NT2/D1 (cell line): ENCODE results near the gene BFSP2.

ENCODE experiments used
- DNase-seq: peaks from one replicate; pipeline ENCODE4 v3.0.0-alpha.2; 2011; ENCODE audit warnings: low read depth, low spot score
- H3K27me3 ChIP-seq: 2 replicates; pipeline ENCODE4 v1.6.0; 2011; ENCODE audit warnings: mild to moderate bottlenecking; ENCODE audit not compliant: insufficient read length, insufficient read depth
- H3K36me3 ChIP-seq: 2 replicates; pipeline ENCODE4 v1.6.1; 2011; ENCODE audit warnings: mild to moderate bottlenecking, low read length, mixed read lengths; ENCODE audit not compliant: insufficient read depth, insufficient read length
- H3K4me1 ChIP-seq: 2 replicates; pipeline ENCODE4 v1.5.1; 2011; ENCODE audit not compliant: insufficient read depth, insufficient read length
- H3K4me3 ChIP-seq: 2 replicates; pipeline ENCODE4 v1.5.1; 2011; ENCODE audit warnings: low read depth; ENCODE audit not compliant: insufficient read length
- H3K9ac ChIP-seq: 2 replicates; pipeline ENCODE4 v1.6.0; 2011; ENCODE audit warnings: low read depth; ENCODE audit not compliant: insufficient read length
- H3K9me3 ChIP-seq: 2 replicates; pipeline ENCODE4 v1.5.1; 2011; ENCODE audit warnings: mild to moderate bottlenecking, low read length; ENCODE audit not compliant: insufficient read depth
- SUZ12 ChIP-seq: IDR thresholded peaks from 2 replicates; pipeline ENCODE4 v1.6.1; 2011; ENCODE audit not compliant: insufficient read length, insufficient read depth; ENCODE audit errors: extremely low read depth
- YY1 ChIP-seq: IDR thresholded peaks from 2 replicates; pipeline ENCODE4 v1.6.1; 2011; ENCODE audit not compliant: insufficient read length, insufficient read depth
- ZNF274 ChIP-seq: IDR thresholded peaks from 2 replicates; pipeline ENCODE4 v1.6.1; 2011; ENCODE audit warnings: mild to moderate bottlenecking, low read depth, low read length

Gene BFSP2

DNA sequence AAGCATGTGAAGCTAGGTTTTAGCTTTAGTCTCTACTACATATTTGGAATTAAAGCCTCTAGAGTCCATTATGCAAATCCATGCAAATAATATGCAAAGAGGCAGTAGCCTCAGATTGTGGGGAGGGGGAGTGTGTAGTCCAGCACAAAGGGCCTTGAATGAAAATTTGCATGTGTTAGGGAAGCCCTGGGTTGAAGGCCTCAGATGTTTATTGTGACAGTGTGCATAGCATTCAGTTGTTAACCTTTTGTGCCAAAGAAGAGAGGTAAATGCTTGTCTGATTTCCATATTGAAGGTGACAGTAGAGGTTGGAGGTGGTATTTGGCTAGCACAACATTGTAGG is 24.5 kb upstream of the BFSP2 start:
- no peak for DNase-seq
- TF ChIP-seq ZNF274, result no peak
- TF ChIP-seq SUZ12, result no peak
- no peak for TF ChIP-seq YY1
- Histone ChIP-seq H3K9me3 (no peaks in the 10 kb centered on the region), H3K36me3 (no peaks in the 10 kb centered on the region), H3K9ac (no peak overlapping the region), H3K4me3 (no peak overlapping the region), H3K4me1 (peaks cover 2% of the 10 kb centered on the region), H3K27me3 (no peaks in the 10 kb centered on the region)

DNA sequence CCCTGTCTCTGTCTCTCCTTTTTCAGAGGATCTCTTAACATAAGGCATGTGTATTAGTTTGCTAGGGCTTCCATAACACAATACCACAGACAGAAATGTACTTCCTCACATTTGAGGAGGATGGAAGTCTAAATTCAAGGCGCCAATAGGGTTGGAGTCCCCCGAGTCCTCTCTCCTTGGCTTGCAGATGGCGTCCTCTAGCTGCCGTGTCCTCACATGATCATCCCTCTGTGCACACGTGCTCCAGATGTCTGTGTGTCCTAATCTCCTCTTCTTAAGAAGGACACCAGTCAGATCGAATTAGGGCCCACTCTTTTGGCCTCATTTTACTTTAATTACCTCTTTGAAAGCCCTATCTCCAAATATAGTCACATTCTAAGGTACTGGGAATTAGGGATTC is 23.0 kb upstream of the BFSP2 start:
- TF ChIP-seq YY1, result no peak
- TF ChIP-seq SUZ12, result no peak
- TF ChIP-seq ZNF274, result no peak
- H3K4me1 ChIP-seq, result peaks cover 2% of the 10 kb centered on the region
- no peak for DNase-seq
- H3K9me3 ChIP-seq, result no peaks in the 10 kb centered on the region
- no peak overlapping the region for H3K4me3 ChIP-seq
- H3K27me3 ChIP-seq, result no peaks in the 10 kb centered on the region
- H3K9ac ChIP-seq, result no peak overlapping the region
- no peaks in the 10 kb centered on the region for H3K36me3 ChIP-seq

DNA sequence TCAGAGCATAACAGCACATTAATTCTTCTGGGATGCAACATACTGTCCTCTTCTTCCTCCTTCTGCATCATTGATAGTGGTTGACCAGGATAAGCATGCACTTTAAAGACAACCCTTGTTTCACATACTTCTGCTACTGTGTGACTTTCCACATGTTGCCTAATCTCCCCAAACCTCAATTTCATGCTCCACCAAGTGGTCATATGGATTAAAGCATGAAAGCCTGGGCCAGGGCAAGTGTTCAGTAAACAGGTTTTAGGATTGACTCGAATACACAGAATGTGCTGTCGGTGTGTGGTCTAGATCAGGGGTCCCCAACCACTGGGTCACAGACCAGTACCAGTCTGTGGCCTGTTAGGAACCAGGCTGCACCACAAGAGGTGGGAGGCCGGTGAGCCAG is 22.5 kb upstream of the BFSP2 start:
- Histone ChIP-seq H3K9ac (no peak overlapping the region), H3K4me3 (no peak overlapping the region), H3K4me1 (peaks cover 2% of the 10 kb centered on the region), H3K9me3 (no peaks in the 10 kb centered on the region), H3K27me3 (no peaks in the 10 kb centered on the region), H3K36me3 (no peaks in the 10 kb centered on the region)
- no peak for TF ChIP-seq YY1
- no peak for TF ChIP-seq SUZ12
- TF ChIP-seq ZNF274, result no peak
- DNase-seq, result no peak

DNA sequence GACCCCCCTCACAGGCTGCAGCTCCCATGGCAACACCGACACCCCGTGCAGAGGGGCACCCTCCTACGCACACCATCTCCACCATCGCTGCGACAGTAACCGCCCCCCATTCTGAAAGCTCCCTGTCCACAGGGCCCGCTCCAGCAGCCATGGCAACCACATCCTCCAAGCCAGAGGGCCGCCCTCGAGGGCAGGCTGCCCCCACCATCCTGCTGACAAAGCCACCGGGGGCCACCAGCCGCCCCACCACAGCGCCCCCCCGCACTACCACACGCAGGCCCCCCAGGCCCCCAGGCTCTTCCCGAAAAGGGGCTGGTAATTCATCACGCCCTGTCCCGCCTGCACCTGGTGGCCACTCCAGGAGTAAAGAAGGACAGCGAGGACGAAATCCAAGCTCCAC is 19.9 kb upstream of the BFSP2 start:
- Histone ChIP-seq H3K9ac (no peak overlapping the region), H3K27me3 (no peaks in the 10 kb centered on the region), H3K4me3 (no peak overlapping the region), H3K4me1 (peaks cover 3% of the 10 kb centered on the region), H3K9me3 (no peaks in the 10 kb centered on the region), H3K36me3 (no peaks in the 10 kb centered on the region)
- no peak for TF ChIP-seq YY1
- TF ChIP-seq ZNF274, result no peak
- no peak for TF ChIP-seq SUZ12
- DNase-seq, result no peak

DNA sequence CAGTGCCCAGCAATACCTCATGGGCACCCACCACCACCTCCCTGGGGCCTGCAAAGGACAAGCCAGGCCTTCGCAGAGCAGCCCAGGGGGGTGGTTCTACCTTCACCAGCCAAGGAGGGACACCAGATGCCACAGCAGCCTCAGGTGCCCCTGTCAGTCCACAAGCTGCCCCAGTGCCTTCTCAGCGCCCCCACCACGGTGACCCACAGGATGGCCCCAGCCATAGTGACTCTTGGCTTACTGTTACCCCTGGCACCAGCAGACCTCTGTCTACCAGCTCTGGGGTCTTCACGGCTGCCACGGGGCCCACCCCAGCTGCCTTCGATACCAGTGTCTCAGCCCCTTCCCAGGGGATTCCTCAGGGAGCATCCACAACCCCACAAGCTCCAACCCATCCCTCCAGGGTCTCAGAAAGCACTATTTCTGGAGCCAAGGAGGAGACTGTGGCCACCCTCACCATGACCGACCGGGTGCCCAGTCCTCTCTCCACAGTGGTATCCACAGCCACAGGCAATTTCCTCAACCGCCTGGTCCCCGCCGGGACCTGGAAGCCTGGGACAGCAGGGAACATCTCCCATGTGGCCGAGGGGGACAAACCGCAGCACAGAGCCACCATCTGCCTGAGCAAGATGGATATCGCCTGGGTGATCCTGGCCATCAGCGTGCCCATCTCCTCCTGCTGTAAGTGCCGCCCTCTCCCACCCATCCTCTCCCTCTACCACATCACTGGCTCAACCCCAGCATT is 19.2 kb upstream of the BFSP2 start:
- H3K36me3 ChIP-seq, result no peaks in the 10 kb centered on the region
- peaks cover 3% of the 10 kb centered on the region for H3K4me1 ChIP-seq
- H3K9ac ChIP-seq, result no peak overlapping the region
- H3K4me3 ChIP-seq, result no peak overlapping the region
- no peaks in the 10 kb centered on the region for H3K27me3 ChIP-seq
- TF ChIP-seq ZNF274, result no peak
- TF ChIP-seq SUZ12, result no peak
- no peak for TF ChIP-seq YY1
- H3K9me3 ChIP-seq, result no peaks in the 10 kb centered on the region
- no peak for DNase-seq

DNA sequence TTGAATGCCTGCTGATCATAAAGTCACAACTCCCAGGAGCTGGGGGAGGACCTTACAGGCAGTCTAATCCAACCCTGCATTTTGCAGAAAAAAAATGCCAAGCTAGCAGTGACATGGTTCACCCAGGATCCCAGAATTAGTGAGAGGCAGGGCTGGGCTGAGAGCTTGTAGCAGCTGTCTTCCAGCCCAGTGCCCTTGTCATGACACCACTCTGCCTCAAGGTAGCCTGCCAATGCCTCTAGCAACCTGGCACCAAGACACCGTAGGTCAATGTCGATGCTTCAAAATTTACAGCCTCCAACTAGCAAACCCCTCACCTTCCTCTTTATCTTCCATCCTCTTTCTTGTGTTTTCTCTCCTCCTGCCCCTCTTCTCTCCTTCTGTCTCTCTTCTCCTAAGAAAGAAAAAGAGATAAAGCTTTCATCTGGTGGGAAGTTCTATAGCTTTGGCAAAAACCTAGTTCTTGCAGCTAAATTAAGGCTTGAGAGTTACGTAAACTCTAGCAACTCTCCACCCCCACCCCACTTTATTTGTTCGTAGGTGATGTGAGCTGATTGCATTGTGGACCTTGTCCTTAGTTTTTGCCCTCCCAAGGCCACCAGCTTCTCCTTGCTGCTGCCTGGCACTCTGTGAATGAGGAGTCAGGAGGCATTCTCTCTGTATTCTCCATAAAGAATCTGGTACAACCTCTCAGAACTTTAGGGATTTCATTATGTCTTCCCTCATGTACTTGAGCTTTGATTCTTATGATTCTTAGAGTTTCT is 18.3 kb upstream of the BFSP2 start:
- TF ChIP-seq ZNF274 (no peak), SUZ12 (no peak), YY1 (no peak)
- DNase-seq, result no peak
- H3K4me1 ChIP-seq, result peaks cover 3% of the 10 kb centered on the region
- H3K36me3 ChIP-seq, result no peaks in the 10 kb centered on the region
- H3K9ac ChIP-seq, result no peak overlapping the region
- H3K27me3 ChIP-seq, result no peaks in the 10 kb centered on the region
- H3K4me3 ChIP-seq, result no peak overlapping the region
- H3K9me3 ChIP-seq, result no peaks in the 10 kb centered on the region

DNA sequence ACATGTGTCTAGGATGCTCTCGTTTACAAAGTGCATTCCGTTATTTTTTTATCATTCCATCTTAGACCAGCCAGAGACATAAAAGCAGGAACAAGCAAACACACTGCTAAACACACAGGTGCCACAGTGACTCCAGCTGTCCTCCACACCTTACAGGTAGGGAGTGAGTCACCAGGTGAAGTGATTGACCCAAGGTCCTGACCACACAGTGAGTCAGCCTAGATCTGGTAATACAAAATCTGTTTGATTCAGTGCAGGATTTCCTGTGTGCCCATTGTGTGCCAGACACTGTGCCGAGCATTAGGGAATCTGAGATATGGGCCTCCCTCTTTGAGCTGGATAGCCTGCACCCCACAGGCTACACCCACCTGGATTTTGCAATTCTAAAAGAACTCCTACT is 16.7 kb upstream of the BFSP2 start:
- Histone ChIP-seq H3K9me3 (no peaks in the 10 kb centered on the region), H3K4me1 (peaks cover 1% of the 10 kb centered on the region), H3K27me3 (no peaks in the 10 kb centered on the region), H3K9ac (no peak overlapping the region), H3K4me3 (no peak overlapping the region), H3K36me3 (no peaks in the 10 kb centered on the region)
- no peak for DNase-seq
- TF ChIP-seq ZNF274 (no peak), SUZ12 (no peak), YY1 (no peak)
